Esophagus muscularis mucosa (tissue), 3 donors: Measurements from ENCODE around the gene PDE3A.

Experiments
- POLR2AphosphoS5 ChIP-seq, 2 donors: sonication (generic); formaldehyde crosslinking; IDR thresholded peaks; one replicate each; pipeline ENCODE4 v1.6.1; 2017; ENCODE audit warnings: antibody characterized with exemption in 2 of 2
- TF ChIP-seq, protein P1 (sequence below), 3 experiments: fragments of 200-600 bp in 2 of 3; fragments of 450-650 bp in 1 of 3; sonication (generic) in 2 of 3; IDR thresholded peaks; one replicate each; pipeline ENCODE4 v1.5.1; 2017 to 2019; ENCODE audit warnings: antibody characterized with exemption in 3 of 3, mild to moderate bottlenecking in 2 of 3, moderate library complexity in 1 of 3

GRCh38 chr12:20350495-20350894, 17.8 kb upstream of the PDE3A start:
- TF ChIP-seq, protein P1, sequence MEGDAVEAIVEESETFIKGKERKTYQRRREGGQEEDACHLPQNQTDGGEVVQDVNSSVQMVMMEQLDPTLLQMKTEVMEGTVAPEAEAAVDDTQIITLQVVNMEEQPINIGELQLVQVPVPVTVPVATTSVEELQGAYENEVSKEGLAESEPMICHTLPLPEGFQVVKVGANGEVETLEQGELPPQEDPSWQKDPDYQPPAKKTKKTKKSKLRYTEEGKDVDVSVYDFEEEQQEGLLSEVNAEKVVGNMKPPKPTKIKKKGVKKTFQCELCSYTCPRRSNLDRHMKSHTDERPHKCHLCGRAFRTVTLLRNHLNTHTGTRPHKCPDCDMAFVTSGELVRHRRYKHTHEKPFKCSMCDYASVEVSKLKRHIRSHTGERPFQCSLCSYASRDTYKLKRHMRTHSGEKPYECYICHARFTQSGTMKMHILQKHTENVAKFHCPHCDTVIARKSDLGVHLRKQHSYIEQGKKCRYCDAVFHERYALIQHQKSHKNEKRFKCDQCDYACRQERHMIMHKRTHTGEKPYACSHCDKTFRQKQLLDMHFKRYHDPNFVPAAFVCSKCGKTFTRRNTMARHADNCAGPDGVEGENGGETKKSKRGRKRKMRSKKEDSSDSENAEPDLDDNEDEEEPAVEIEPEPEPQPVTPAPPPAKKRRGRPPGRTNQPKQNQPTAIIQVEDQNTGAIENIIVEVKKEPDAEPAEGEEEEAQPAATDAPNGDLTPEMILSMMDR (IDR thresholded peaks at IDR 0.05), result no peak
- no peak for TF ChIP-seq POLR2AphosphoS5 (IDR thresholded peaks at IDR 0.05)
